HG03066 (cell line): Measurements from ENCODE around the gene ABLIM3.
A peak's percentile ranks its signal among the peaks of the same experiment; 100 is the strongest.

Experiments used
- ATAC-seq: cut with Tn5 transposase; IDR thresholded peaks from one replicate; pipeline ENCODE4 v1.9.1; 2021; ENCODE audit warnings: low read depth; ENCODE audit not compliant: unreplicated experiment

ABLIM3 gene

DNA sequence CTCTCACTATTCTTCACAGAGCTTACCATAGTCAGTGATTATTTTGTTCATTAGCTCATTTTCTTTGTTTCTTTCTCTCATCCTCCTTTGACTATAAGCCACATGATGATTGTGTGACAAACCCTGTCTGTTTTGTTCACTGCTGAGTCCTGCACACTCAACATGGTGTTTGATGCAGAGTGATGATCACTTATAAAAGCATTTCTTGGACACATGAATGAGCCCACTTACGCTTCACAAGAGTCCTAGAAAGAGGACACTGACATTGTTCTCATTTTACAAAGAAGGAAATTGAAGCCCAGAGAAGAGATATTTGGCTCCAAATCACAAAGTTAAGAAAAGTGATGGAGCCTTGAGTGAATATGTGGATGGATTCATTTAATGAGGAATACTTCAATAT, 13.4 kb downstream of the ABLIM3 start:
- no peak for ATAC-seq

DNA sequence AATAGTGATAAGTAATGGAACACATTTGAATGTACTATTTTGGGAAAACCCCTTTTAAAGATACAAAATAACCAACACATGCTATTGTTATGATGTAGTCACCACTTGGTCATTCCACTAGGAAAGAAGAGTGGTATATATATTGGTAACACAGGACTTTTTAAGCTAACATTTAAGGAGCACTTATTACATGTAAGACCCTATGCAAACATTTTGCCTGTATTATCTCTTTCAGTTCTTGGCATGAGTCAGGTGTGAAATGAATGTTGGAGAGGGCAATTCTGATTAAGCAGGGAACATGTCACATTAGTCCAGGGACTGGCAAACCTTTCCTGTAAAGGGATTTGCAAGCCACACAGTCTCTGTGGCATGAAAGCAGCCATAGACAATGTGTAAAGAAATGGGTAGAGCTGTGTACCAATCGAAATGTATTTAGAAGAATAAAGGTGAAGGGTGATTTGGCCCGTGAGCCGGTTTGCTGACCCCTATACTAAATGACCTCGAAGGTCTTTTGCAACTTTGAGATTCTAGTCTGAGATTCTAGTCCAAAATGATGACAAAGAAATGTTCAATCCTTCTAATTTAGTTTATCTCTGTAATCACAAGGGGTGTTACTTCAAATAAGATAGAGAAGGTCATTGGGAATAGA, 15.3 kb downstream of the ABLIM3 start:
- no peak for ATAC-seq

DNA sequence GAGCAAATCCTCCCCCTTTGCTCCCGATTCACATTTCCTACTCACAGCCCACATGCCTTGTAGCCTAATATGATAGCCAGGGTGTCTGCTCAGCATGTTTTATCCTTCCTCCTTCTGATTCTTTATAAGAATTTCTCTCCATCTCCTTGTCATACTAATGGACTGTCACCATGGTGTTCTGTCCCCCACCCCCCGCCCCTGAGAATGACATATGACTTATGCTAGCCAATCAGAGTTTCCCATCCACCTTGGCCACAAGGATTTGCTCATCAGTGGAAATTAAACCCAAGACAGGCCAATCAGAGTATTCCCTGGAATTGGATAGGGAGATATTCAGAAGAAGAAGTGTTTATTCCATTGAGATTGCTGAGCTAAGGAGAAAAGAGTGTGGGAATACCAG, 16.0 kb downstream of the ABLIM3 start:
- no peak for ATAC-seq

DNA sequence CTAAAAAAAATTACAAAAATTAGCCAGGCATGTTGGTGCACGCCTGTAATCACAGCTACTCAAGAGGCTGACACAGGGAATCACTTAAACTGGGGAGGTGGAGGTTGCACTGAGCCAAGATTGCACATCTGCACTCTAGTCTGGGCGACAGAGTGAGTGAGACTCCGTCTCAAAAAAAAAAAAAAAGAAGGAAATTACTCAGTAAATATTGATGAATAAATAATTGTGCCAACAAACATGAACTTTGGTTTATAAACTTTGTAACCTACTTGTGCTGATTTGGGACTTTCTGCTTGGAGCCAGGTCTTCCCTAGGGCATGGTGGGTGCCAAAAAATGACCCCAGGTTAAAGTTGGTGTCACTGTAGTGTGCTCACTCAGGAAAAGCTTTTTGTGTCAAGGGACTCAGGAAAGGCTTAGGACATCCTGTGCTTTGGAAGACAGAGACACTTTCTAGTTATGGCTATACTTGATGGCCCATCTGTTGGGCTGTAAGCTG, 19.0 kb downstream of the ABLIM3 start:
- ATAC-seq = no peak

DNA sequence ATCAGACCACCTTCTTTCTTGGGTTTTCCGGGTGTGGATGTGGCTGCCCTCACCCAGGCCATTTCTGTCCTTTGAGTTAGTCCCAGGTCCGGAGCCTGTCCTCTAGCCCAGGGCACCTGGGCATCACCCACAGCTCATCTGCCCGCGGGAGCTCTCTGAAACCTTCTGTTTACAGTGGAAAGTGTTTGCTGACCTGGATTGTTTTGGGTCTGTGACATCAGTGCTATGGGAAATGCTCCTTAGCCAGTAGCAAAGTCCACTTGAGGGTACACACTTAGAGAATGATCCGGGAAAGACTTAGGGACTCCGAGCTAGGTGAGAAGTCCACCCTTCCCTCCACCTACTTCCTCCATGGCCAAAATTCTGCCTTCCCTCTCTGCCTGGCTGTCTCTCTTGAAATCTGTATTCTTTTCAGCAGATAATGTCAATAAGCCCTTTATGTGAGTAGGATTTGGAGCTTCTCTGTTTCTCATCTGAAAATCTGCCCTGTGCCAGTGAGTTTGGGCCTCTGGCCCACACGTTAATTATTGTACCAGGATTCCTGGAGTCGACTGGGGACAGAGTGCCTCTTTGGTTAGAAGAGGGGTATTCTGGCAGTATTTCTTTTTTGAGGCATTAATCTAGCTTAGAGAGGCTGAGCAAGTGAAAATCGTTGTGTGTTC, 19.9 kb downstream of the ABLIM3 start:
- no peak for ATAC-seq

DNA sequence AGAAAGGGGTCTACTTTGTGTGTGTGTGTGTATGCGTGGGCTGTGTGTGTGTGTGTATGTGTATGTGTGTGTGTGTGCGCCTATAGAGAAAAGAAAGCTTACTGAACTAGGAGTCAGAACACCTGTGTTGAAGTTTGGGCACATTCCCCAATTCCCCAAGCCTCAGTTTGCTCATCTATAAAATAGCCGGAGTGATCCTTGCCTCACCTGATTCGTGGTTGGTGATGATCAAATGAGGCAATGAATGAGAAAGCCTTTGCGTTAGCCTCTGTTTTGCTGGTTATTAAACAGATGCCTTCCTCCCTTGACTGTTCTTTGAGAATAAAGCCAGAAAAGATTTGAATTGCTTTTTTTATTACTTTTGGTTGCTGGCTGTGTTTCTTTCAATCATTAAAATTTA, 20.6 kb downstream of the ABLIM3 start:
- ATAC-seq = no peak

DNA sequence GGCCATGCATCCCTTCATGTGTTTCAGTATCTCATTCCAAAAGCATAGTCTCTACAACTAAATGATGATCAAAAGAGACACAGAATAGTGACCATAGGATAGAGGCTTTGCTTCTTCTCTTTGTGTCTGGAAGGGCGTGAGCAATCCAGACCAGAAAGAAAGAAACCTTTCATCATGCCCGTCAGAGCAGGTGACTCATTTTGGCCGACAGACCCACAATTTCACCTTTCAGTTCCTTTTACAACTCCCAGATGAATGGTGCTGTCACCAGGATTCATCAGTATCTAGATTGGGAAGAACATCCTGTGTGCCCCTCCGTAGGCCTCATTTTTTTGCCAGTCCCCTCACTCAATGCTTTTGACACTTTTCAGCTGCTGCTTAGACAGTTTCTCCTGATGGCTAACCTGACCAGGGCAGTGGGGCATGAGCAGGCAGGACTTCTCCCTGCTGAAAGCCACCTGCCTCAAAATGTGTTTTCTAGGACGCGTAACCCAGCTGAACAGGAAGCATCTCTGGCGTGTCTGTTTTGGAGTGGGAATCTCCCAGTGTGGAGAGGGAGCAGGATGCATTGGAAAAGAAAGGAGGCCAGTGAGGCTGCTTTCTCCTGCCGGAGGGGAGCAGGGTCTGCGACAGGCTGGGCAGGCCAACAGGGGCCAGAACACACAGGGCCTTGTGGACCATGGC, 21.2 kb downstream of the ABLIM3 start:
- peak; percentile 67 for ATAC-seq

DNA sequence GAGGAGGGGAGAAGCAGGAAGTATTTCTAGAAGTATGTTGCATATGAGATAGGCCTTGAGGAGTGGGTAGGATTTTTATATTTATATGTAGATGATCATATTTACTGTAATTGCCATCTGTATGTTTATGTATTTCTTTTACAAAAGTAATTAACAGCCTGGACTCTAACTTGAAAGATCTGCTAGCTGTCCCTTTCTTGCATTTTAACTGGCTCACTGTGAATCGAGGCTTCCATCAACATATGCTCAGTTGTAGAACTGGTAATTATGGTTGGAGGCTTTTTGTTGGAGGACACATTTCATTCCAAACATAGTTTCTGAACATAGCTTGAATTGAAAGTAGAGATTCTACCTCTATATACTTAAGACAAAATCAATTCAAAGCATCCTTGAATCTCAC, 23.4 kb downstream of the ABLIM3 start:
- ATAC-seq = no peak

DNA sequence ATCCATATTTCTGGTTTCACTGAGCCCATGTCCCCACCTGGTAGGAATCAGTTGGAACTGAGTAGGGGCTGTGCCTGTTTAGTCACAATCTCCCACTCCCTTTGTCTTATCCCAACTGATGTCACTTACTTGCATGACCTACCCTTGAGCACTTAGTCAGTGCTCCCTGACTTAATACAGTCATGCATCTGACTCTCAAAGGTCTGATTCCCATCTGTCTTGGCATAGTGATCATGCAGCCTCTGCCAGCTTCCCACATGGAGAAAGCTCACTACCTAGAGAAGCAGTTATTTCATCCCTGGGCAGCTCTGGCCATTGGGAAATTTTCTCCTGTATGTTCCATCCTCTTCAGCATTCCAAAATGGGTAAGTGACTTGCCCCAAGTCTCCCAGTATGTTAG, 24.8 kb downstream of the ABLIM3 start:
- no peak for ATAC-seq

DNA sequence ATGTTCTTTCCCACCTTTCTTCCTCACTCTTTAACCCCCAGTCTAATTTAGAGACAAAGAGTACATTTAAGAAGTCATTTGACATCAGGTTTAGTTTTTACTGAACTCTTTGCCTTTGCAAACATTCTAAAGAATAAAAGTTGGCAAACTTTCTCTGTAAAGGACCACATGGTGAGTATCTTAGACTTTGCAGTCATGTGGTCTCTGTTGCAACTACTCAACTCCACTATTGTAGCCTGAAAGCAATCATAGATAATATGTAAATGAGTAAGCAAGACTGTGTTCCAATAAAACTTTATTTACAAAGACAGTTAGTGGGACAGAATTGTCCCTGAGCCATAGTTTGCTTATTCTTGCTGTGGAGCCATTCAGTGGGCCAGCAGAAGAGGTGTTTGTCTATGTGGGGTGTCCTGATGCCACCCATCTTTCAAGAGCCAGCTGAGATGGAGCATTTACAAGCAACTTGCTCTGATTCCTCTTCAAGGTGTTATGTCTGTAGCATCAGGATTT, 25.4 kb downstream of the ABLIM3 start:
- ATAC-seq = no peak

DNA sequence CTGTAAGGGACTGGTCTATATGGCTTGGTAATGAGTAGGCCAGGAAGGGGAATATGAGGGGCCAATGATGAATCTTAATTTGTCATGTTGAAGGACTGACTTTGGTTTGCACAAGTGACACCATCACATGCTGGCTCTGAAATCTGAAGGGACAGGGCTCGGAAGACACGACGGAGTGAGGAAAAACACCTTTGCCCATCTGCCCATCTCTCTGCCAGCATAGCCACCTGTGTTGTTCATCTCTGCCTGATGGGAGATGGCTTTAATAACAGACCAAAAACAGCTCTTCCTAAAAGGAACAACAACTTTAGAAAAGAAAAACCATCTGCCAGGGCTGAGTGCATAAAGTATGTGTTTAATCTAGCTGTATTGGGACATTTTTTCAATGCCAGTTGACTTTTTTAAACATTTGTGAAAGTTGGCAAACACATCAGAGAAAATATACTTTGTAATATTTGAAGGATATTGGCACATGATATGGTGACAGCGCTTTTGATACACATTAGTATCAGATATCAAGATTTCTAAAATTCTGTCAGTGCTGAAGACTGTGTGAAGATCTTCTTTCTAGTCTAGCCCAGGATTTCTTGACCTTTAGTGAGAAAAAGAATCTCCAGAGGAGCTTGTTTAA, 27.1 kb downstream of the ABLIM3 start:
- no peak for ATAC-seq

DNA sequence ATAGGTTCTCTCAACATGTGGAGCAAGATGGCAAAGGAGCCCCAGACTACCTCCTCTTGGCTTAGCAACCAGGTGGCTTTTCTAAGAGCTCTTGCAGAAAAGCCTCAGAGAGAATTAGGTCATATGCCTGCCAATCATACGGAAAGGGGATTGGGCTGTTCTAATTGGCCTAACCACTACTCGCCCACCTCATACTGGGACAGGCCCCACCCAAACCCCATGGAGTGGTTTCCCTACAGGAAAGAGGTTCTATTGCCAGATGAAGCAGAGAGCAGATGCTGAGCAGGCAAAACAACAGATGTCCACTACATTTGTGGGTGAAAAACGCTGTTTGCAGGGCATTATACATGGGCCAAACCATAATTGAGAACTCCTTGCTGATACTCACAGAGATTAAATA, 29.0 kb downstream of the ABLIM3 start:
- ATAC-seq = no peak

DNA sequence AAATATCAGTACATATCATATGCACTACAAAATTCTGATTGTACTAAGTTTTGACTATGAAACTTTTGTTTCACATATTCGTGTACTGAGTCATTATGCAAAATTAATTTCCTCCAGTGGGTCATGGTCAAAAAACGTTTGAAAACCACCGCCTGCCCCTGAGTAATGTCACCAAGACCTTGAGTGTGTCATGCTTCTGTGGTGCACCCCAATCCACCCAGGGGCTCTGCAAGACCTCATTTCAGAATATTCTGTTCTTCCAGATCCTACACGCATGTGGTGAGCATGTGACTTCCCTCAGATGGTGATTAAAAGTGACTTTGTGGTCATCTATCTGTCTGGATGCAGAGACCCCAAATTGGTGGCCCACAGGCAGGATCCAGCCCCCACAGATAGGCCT, 31.0 kb downstream of the ABLIM3 start:
- peak; percentile 53 for ATAC-seq

DNA sequence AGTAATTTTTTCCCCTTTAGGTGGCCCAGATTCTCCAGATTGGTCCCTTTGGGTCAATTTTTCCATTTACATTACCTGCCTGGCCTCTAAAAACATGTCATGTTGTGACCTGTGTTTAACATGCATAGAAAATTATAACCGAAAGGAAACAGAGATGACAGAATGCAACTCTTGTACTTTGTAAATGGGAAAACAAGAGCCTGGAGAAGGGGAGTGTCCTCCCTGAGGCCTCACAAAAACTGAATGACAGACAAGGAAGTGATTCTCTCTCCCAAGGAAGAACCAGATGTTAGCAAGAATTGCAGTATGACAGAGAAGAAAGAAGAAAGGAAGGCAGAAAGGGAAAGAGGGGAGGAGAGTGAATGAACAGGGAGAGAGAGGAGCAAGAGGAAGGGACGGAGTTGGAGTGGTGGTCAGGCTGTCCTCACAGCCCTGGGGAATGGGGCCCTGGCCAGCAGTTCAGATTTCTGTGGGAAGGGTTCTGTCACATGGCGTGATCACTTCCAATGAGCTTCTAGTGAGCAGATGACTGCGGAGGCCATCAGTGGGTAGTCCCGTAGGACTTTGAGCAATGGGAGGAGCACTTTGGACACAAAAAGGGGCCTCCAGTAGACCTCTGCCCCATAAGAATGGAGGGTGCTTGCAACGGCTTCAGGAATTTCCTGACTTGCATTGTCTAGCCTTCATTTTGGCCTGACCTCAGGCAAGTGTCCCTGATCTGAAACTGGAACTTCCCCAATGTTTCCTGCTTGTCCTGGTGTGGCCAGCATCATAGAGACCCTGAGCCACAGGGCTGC, 31.6 kb downstream of the ABLIM3 start:
- no peak for ATAC-seq

DNA sequence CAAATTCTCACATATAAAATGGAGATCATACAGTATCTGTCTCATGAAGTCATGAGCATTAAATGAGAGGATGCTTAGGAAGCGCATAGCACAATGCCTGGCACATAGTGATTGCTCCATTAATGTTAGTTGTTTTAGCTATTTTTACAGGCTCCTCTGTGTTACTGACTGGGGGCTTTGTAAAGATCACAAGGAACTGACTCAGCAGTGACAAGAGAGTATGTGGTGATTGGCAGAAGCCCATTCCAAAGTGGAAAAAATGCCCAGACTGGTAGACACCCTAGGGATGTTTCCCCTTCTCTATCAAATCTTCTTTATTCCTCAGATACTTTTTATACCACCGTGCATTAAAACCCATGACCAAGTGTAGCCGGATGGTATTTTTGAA, 33.5 kb downstream of the ABLIM3 start:
- no peak for ATAC-seq

DNA sequence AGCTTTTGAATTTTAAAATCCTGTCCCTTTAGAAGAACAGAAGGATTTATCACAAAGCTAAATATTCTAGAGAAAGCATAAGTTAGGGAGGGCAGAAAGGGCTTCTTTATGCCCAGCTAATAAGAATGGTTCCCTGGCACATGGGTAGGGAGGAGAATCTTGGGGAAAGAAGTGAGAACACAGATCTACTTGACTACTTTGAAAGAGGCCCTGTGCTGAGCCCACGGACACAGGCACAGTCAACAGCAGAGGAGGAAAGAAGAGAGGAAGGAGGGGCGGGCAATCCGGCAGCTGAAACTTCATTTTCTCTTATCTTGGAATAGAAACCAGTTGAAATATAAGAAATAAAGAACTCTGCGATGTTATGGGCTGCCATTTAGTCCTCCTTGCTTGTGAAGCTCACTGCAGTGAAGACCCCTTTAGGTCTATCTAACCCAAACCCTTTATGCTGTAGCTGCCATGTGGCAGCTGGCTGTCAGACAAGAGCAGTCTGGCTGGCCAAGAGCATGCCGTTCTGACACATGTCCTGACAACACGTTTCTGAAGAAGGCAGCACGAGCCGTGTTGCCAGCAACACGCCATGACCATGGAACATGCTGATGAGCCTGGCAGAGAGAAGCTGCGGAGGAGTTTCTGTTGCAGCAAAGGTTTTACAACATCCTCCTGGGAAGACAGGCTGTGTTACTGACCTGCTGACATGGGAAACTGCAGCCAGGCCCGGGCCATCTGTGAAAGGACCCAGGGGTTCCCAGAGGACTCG, 34.2 kb downstream of the ABLIM3 start:
- no peak for ATAC-seq

DNA sequence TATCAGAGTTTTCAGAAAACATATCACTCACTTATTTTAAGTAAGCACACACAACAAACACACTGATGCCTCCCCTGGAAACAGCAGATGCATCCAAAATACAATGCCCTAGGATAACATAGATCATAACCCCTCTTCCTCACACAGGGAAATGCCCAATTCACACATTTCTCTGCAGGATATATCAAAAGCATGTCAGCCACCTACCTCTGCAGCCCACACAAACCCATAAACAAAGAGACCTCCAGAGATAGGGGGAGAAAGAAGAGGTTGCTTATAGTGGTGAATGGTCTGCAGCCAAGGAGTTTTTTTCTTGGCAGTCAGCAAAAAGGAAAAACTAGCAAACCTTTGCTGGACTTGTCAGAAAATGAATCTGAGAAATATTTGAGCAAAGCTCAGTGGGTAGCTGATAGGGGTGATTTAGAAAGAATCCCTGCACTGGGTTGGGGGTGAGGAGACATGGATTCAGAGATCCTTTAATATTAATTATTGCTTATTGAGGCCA, 36.1 kb downstream of the ABLIM3 start:
- ATAC-seq = no peak

DNA sequence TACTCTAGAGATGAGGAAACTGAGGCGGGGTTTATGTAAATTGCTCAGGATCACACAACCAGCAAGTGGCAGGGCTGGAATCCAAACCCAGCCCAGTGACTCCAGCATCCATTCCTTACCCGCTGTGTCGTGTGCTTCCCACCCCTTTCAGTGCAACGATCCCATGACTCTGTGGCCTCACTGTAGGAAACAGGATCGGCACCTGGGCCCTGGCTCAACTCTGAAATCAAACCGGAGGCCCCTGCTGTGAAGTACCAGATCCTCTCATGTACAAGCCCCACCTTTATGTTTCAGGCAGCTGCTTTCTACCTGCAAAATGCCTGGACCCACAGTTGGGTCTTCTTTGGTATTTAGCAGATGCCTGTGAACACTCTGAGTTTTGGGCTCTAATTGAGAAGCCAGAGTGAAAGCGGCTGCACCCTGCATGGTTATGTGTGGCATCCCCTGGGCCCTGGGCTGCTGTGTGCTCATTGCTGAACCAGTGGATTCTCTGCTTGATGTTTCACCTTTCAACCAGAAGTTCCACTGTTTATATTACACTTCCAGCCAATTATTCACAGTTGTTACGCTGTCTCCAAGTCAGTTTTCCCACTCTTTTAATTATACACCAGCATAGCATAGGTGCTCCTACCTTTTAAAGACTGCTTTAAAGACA, 36.7 kb downstream of the ABLIM3 start:
- no peak for ATAC-seq

DNA sequence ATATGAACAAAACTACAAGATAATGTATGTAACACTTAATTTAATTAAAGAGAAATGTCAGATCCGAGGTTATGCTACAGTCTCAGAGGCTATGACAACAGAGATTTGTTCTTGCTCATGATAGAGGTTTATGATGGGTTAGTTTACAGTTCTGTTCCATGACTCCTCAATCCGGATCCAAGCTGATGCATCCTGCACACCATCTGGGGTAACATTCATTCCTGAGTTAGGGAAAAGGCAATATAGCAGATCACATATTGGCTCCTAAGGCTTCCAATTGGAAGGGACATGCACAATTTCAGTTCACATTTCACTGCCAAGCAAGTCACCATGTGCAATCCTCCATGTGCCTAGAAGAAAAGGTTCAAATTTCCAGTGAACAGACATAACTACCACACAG, 40.4 kb downstream of the ABLIM3 start:
- ATAC-seq = no peak
